H9 (cell line): Measurements from ENCODE around the gene WSCD2. TPM values are rescaled to one million over a fixed set of nuclear protein-coding genes. Genes with fewer than 3 reads are reported as not detected.

ENCODE experiments used
- DNase-seq: peaks from one replicate; pipeline ENCODE4 v3.0.0-alpha.2; 2017
- H2AFZ ChIP-seq: one replicate; pipeline ENCODE4 v1.6.1; 2013; ENCODE audit warnings: mild to moderate bottlenecking, low read length, control low read depth, moderate library complexity
- H2AK5ac ChIP-seq: 2 replicates; pipeline ENCODE4 v1.6.1; 2013; ENCODE audit warnings: low read length, control low read depth, mixed read lengths; ENCODE audit not compliant: insufficient read length
- H2BK120ac ChIP-seq: one replicate; pipeline ENCODE4 v1.6.1; 2013; ENCODE audit warnings: low read depth, mild to moderate bottlenecking, low read length, control low read depth, inconsistent platforms; ENCODE audit not compliant: poor library complexity, severe bottlenecking
- H2BK12ac ChIP-seq: 2 replicates; pipeline ENCODE4 v1.6.1; 2013; ENCODE audit warnings: low read length, control low read depth, mixed read lengths, low read depth; ENCODE audit not compliant: insufficient read length
- H2BK15ac ChIP-seq: 2 replicates; pipeline ENCODE4 v1.6.1; 2013; ENCODE audit warnings: low read depth, low read length, control low read depth
- H2BK20ac ChIP-seq: one replicate; pipeline ENCODE4 v1.6.1; 2013; ENCODE audit warnings: low read depth, mild to moderate bottlenecking, low read length, control low read depth, inconsistent platforms; ENCODE audit not compliant: poor library complexity, severe bottlenecking
- H2BK5ac ChIP-seq: 2 replicates; pipeline ENCODE4 v1.6.1; 2013; ENCODE audit warnings: low read length, control low read depth, mixed read lengths; ENCODE audit not compliant: insufficient read length
- H3K14ac ChIP-seq: 2 replicates; pipeline ENCODE4 v1.6.1; 2013; ENCODE audit warnings: low read length, control low read depth; ENCODE audit not compliant: insufficient read depth
- H3K18ac ChIP-seq: 2 replicates; pipeline ENCODE4 v1.6.1; 2013; ENCODE audit warnings: low read depth, mild to moderate bottlenecking, mixed read lengths, low read length, control low read depth; ENCODE audit not compliant: insufficient read length
- H3K23ac ChIP-seq: 2 replicates; pipeline ENCODE4 v1.6.1; 2013; ENCODE audit warnings: low read length, control low read depth, mixed read lengths, low read depth; ENCODE audit not compliant: insufficient read length
- H3K23me2 ChIP-seq: 2 replicates; pipeline ENCODE4 v1.6.1; 2013; ENCODE audit warnings: low read depth, mild to moderate bottlenecking, mixed read lengths, low read length, control low read depth; ENCODE audit not compliant: insufficient read length, poor library complexity, severe bottlenecking
- H3K27ac ChIP-seq: 2 replicates; pipeline ENCODE4 v1.5.1; 2013; ENCODE audit warnings: low read length, control low read depth, mixed read lengths, low read depth; ENCODE audit not compliant: insufficient read length
- H3K27me3 ChIP-seq: 2 replicates; pipeline ENCODE4 v1.6.1; 2013; ENCODE audit warnings: low read length, control low read depth, inconsistent platforms; ENCODE audit not compliant: insufficient read depth
- H3K4ac ChIP-seq: 2 replicates; pipeline ENCODE4 v1.6.1; 2013; ENCODE audit warnings: low read depth, mild to moderate bottlenecking, control low read depth, inconsistent platforms, low read length, moderate library complexity
- H3K4me1 ChIP-seq: 2 replicates; pipeline ENCODE4 v1.6.1; 2013; ENCODE audit warnings: low read length, control low read depth, inconsistent platforms; ENCODE audit not compliant: insufficient read depth
- H3K4me2 ChIP-seq: 2 replicates; pipeline ENCODE4 v1.6.1; 2013; ENCODE audit warnings: low read length, control low read depth, mixed read lengths; ENCODE audit not compliant: insufficient read length, insufficient read depth
- H3K56ac ChIP-seq: 2 replicates; pipeline ENCODE4 v1.6.1; 2013; ENCODE audit warnings: low read depth, mild to moderate bottlenecking, mixed read lengths, low read length, control low read depth; ENCODE audit not compliant: insufficient read length
- H3K79me1 ChIP-seq: 2 replicates; pipeline ENCODE4 v1.6.1; 2013; ENCODE audit warnings: low read depth, mild to moderate bottlenecking, moderate library complexity, low read length, control low read depth, inconsistent platforms; ENCODE audit not compliant: insufficient read depth, poor library complexity, severe bottlenecking
- H3K79me2 ChIP-seq: 2 replicates; pipeline ENCODE4 v1.6.1; 2013; ENCODE audit warnings: low read length, control low read depth, inconsistent platforms; ENCODE audit not compliant: insufficient read depth
- H3K9ac ChIP-seq: 2 replicates; pipeline ENCODE4 v1.6.1; 2013; ENCODE audit warnings: low read length, control low read depth, mixed read lengths; ENCODE audit not compliant: insufficient read length; ENCODE audit errors: extremely low read depth
- H3K9me3 ChIP-seq: one replicate; pipeline ENCODE4 v1.6.1; 2013; ENCODE audit warnings: low read depth, low read length, inconsistent platforms; ENCODE audit not compliant: control insufficient read depth
- H3T11ph ChIP-seq: one replicate; pipeline ENCODE4 v1.6.1; 2013; ENCODE audit warnings: mild to moderate bottlenecking, low read length, control low read depth, inconsistent platforms
- H4K20me1 ChIP-seq: one replicate; pipeline ENCODE4 v1.6.1; 2013; ENCODE audit not compliant: control insufficient read depth, insufficient read length, insufficient read depth
- H4K5ac ChIP-seq: 2 replicates; pipeline ENCODE4 v1.6.1; 2013; ENCODE audit warnings: low read depth, mild to moderate bottlenecking, mixed read lengths, low read length, control low read depth; ENCODE audit not compliant: insufficient read length
- H4K8ac ChIP-seq: replicated peaks from 2 replicates; pipeline ENCODE4 v1.6.1; 2013; ENCODE audit warnings: low read length, control low read depth, mixed read lengths, low read depth; ENCODE audit not compliant: insufficient read length
- H4K91ac ChIP-seq: 2 replicates; pipeline ENCODE4 v1.6.1; 2013; ENCODE audit warnings: low read depth, mild to moderate bottlenecking, moderate library complexity, mixed read lengths, low read length, control low read depth; ENCODE audit not compliant: insufficient read length
- H3K27ac Mint-ChIP-seq, 3 experiments: 2 replicates in 2 of 3; 3 replicates in 1 of 3; pipeline ENCODE4 v1.8.0; 2020 to 2021; ENCODE audit warnings: mixed read lengths in 3 of 3, mild to moderate bottlenecking in 1 of 3, moderate library complexity in 1 of 3
- H3K27me3 Mint-ChIP-seq: 2 replicates; pipeline ENCODE4 v1.8.0; 2021; ENCODE audit warnings: low read depth, mild to moderate bottlenecking, moderate library complexity, mixed read lengths
- H3K36me3 Mint-ChIP-seq, 3 experiments: 2 replicates in 2 of 3; 3 replicates in 1 of 3; pipeline ENCODE4 v1.8.0; 2020 to 2021; ENCODE audit warnings: low read depth in 3 of 3, mixed read lengths in 3 of 3; ENCODE audit not compliant: insufficient read depth in 1 of 3
- H3K4me1 Mint-ChIP-seq, 2 experiments: 2 replicates each; pipeline ENCODE4 v1.8.0; 2020; ENCODE audit warnings: mixed read lengths in 2 of 2
- H3K4me3 Mint-ChIP-seq, 2 experiments: 2 replicates in 1 of 2; 3 replicates in 1 of 2; pipeline ENCODE4 v1.8.0; 2020 to 2021; ENCODE audit warnings: mild to moderate bottlenecking in 2 of 2, mixed read lengths in 2 of 2, moderate library complexity in 1 of 2
- H3K9me3 Mint-ChIP-seq, 2 experiments: 2 replicates in 1 of 2; 3 replicates in 1 of 2; pipeline ENCODE4 v1.8.0; 2020; ENCODE audit warnings: mild to moderate bottlenecking in 2 of 2, mixed read lengths in 2 of 2, moderate library complexity in 1 of 2
- CTCF ChIP-seq: fragments of 200-600 bp; sonication (generic); conservative IDR thresholded peaks from 3 replicates; pipeline ENCODE4 v1.8.0; 2021; ENCODE audit warnings: antibody characterized with exemption, mild to moderate bottlenecking
- WGBS: extraction: QIAGEN DNeasy Blood & Tissue Kit; methylation state at CpG from one replicate; pipeline ENCODE4 v1.1.7; 2013; ENCODE audit warnings: missing lambda C conversion rate, low lambda C conversion rate, mixed read lengths; ENCODE audit not compliant: insufficient read length; ENCODE audit errors: extremely low coverage; 5-methylcytosine and 5-hydroxymethylcytosine counted together
- total RNA-seq: library from RNA; stranded (reverse); gene quantifications from 2 replicates; pipeline ENCODE4 v1.2.1, GENCODE V29; 2021

The WSCD2 gene
- total RNA-seq, 1 experiment from 2014 or later = 0.92 TPM

- Mint-ChIP-seq H3K4me3 (no peak overlapping the region), H3K4me1 (peaks cover 36 to 37% of the 10 kb centered on the region in 2 experiments), H3K27me3 (no peaks in the 10 kb centered on the region; the same call in 1 of the 2 replicates), H3K9me3 (peaks cover 11 to 12% of the 10 kb centered on the region in 2 experiments; a peak in 4 of 5 replicates), H3K36me3 (peaks cover 0 to 13% (median 8%) of the 10 kb centered on the region in 3 experiments; a peak in 3 of 7 replicates), H3K27ac (no peak overlapping the region; a peak in 1 of 7 replicates)
- Histone ChIP-seq H4K8ac (no peak overlapping the region), H3K9ac (no peak overlapping the region), H2BK15ac (no peak overlapping the region), H2BK12ac (no peak overlapping the region), H3K79me1 (no peaks in the 10 kb centered on the region), H3K14ac (no peak overlapping the region), H3K4ac (no peak overlapping the region), H3T11ph (no peak overlapping the region), H3K56ac (no peak overlapping the region), H4K5ac (no peak overlapping the region), H4K91ac (no peak overlapping the region), H3K9me3 (no peaks in the 10 kb centered on the region), H3K4me1 (peaks cover 3% of the 10 kb centered on the region; the same call in 1 of the 2 replicates), H3K23me2 (no peaks in the 10 kb centered on the region), H3K18ac (no peak overlapping the region), H2AK5ac (no peak overlapping the region), H2BK20ac (no peak overlapping the region), H3K79me2 (no peaks in the 10 kb centered on the region), H3K4me2 (no peak overlapping the region), H2AFZ (no peak overlapping the region), H2BK120ac (no peak overlapping the region), H3K27me3 (no peaks in the 10 kb centered on the region; the same call in 1 of the 2 replicates), H3K23ac (no peak overlapping the region), H4K20me1 (no peaks in the 10 kb centered on the region), H2BK5ac (no peak overlapping the region), H3K27ac (no peak overlapping the region)
- WGBS = no CpG with 5 or more reads among the region's 3 CpGs
- peak; percentile 53 for DNase-seq
- peak; percentile 71 for TF ChIP-seq CTCF
These were observed 108.2 kb downstream of the WSCD2 start for GRCh38 chr12:108237272-108237671.
